Measurements from ENCODE around the gene GMDS.

GMDS gene

GRCh38 chr6:2229039-2229438, 16.4 kb downstream of the GMDS start:
- H3K9ac ChIP-seq (ENCODE audit: low read depth, low read length, poor library complexity, severe bottlenecking) = no peak overlapping the region
- TF ChIP-seq EZH2phosphoT487 (IDR thresholded peaks at IDR 0.05; ENCODE audit: borderline replicate concordance) = no peak
- TF ChIP-seq, protein P1, sequence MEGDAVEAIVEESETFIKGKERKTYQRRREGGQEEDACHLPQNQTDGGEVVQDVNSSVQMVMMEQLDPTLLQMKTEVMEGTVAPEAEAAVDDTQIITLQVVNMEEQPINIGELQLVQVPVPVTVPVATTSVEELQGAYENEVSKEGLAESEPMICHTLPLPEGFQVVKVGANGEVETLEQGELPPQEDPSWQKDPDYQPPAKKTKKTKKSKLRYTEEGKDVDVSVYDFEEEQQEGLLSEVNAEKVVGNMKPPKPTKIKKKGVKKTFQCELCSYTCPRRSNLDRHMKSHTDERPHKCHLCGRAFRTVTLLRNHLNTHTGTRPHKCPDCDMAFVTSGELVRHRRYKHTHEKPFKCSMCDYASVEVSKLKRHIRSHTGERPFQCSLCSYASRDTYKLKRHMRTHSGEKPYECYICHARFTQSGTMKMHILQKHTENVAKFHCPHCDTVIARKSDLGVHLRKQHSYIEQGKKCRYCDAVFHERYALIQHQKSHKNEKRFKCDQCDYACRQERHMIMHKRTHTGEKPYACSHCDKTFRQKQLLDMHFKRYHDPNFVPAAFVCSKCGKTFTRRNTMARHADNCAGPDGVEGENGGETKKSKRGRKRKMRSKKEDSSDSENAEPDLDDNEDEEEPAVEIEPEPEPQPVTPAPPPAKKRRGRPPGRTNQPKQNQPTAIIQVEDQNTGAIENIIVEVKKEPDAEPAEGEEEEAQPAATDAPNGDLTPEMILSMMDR (conservative IDR thresholded peaks at IDR 0.05; ENCODE audit: low read length) = no peak
- no peaks in the 10 kb centered on the region for H3K27me3 ChIP-seq (ENCODE audit: insufficient read depth, low read length, poor library complexity, severe bottlenecking)
- H3K4me1 ChIP-seq (ENCODE audit: insufficient read depth, low read length, poor library complexity, severe bottlenecking) = peaks cover 11% of the 10 kb centered on the region
- no peaks in the 10 kb centered on the region for H4K20me1 ChIP-seq (ENCODE audit: insufficient read depth, low read length, poor library complexity, severe bottlenecking)
- no peaks in the 10 kb centered on the region for H3K9me3 ChIP-seq (ENCODE audit: insufficient read depth, low read depth, low read length)
- peaks cover 40% of the 10 kb centered on the region for H3K79me2 ChIP-seq (ENCODE audit: insufficient read depth, low read length)
- no peaks in the 10 kb centered on the region for H3K9me2 ChIP-seq (replicated peaks; ENCODE audit: low read depth, low read length)
- no peaks in the 10 kb centered on the region for H3K36me3 ChIP-seq (ENCODE audit: insufficient read depth, low read length)
- no peak overlapping the region for H3K4me2 ChIP-seq (ENCODE audit: low read depth, low read length, poor library complexity, severe bottlenecking)
- no peak overlapping the region for H3K4me3 ChIP-seq (ENCODE audit: low read length, poor library complexity, severe bottlenecking)
- H3F3A ChIP-seq (ENCODE audit: low read depth) = no peaks in the 10 kb centered on the region
- no peak overlapping the region for H2AFZ ChIP-seq (ENCODE audit: low read length)

DNA sequence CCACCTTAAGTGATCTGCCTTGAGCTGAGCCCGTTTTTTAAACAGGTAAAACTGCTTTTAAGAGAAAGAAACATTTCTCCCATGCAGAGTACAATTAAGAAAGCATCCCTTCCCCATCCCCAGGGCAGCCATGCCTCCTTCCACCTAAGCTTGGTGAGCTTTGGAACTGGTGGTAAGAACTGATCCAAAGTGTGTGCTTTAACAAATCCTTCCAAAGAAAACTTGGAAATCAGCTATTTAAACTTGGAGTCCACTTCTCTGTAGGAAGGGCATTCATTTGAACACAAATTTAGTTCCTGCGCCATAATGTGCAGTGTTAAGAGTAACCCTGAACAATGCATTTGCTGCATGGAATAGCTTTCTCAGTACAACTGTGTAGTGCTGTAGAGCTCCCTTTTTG, 17.0 kb downstream of the GMDS start:
- Histone ChIP-seq H3K27me3 (ENCODE audit: insufficient read depth, low read length, poor library complexity, severe bottlenecking) (no peaks in the 10 kb centered on the region), H3K4me2 (ENCODE audit: low read depth, low read length, poor library complexity, severe bottlenecking) (no peak overlapping the region), H3K79me2 (ENCODE audit: insufficient read depth, low read length) (peaks cover 38% of the 10 kb centered on the region), H3K36me3 (ENCODE audit: insufficient read depth, low read length) (no peaks in the 10 kb centered on the region), H3K9me2 (replicated peaks; ENCODE audit: low read depth, low read length) (no peaks in the 10 kb centered on the region), H3K4me3 (ENCODE audit: low read length, poor library complexity, severe bottlenecking) (no peak overlapping the region), H3F3A (ENCODE audit: low read depth) (no peaks in the 10 kb centered on the region), H2AFZ (ENCODE audit: low read length) (no peak overlapping the region), H3K9ac (ENCODE audit: low read depth, low read length, poor library complexity, severe bottlenecking) (no peak overlapping the region), H4K20me1 (ENCODE audit: insufficient read depth, low read length, poor library complexity, severe bottlenecking) (no peaks in the 10 kb centered on the region), H3K9me3 (ENCODE audit: insufficient read depth, low read depth, low read length) (no peaks in the 10 kb centered on the region), H3K4me1 (ENCODE audit: insufficient read depth, low read length, poor library complexity, severe bottlenecking) (peaks cover 11% of the 10 kb centered on the region)
- TF ChIP-seq, protein P1 (conservative IDR thresholded peaks at IDR 0.05; ENCODE audit: low read length) = no peak

DNA sequence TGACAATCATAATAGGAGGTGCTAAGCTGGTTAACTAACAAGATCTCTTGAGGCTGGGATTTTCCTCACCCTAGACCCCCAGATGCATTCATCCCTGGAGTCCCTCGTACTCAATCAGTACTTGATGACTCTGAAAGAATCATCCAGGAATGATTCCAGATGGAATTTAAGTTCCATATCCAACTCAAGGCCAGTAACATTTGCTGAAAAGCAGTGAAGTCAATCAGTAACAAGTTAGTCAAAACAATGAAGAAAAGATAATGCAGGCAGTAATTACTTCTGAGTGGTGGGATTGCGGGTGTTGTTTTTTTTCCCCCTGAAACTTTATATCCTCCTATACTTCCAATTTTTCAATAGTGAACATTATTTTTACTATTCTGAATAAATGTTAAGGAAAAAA, 18.6 kb downstream of the GMDS start:
- Histone ChIP-seq H3K4me3 (ENCODE audit: low read length, poor library complexity, severe bottlenecking) (no peak overlapping the region), H3K79me2 (ENCODE audit: insufficient read depth, low read length) (peaks cover 40% of the 10 kb centered on the region), H4K20me1 (ENCODE audit: insufficient read depth, low read length, poor library complexity, severe bottlenecking) (no peaks in the 10 kb centered on the region), H3K4me1 (ENCODE audit: insufficient read depth, low read length, poor library complexity, severe bottlenecking) (peaks cover 17% of the 10 kb centered on the region), H3K9me3 (ENCODE audit: insufficient read depth, low read depth, low read length) (no peaks in the 10 kb centered on the region), H3K4me2 (ENCODE audit: low read depth, low read length, poor library complexity, severe bottlenecking) (no peak overlapping the region), H3F3A (ENCODE audit: low read depth) (no peaks in the 10 kb centered on the region), H3K27me3 (ENCODE audit: insufficient read depth, low read length, poor library complexity, severe bottlenecking) (no peaks in the 10 kb centered on the region), H3K36me3 (ENCODE audit: insufficient read depth, low read length) (no peaks in the 10 kb centered on the region), H3K9ac (ENCODE audit: low read depth, low read length, poor library complexity, severe bottlenecking) (no peak overlapping the region), H3K9me2 (replicated peaks; ENCODE audit: low read depth, low read length) (no peaks in the 10 kb centered on the region), H2AFZ (ENCODE audit: low read length) (no peak overlapping the region)
- no peak for TF ChIP-seq EZH2phosphoT487 (IDR thresholded peaks at IDR 0.05; ENCODE audit: borderline replicate concordance)
- TF ChIP-seq, protein P1 (conservative IDR thresholded peaks at IDR 0.05; ENCODE audit: low read length) = no peak

Measured in Loucy (cell line).